Right lobe of liver (tissue), 6 donors: ENCODE measurements around the gene GATA3. TPM values are rescaled to one million over a fixed set of nuclear protein-coding genes. Genes with fewer than 3 reads are reported as not detected.

ENCODE experiments used
- ATAC-seq, 4 donors: fragments of 200-7000 bp; cut with Tn5 transposase; one replicate each; pipeline ENCODE4 v1.9.1; 2020; ENCODE audit warnings: mild to moderate bottlenecking in 4 of 4, moderate library complexity in 4 of 4
- DNase-seq, 3 donors: peaks; one replicate each; pipeline ENCODE4 v3.0.0-alpha.2; 2020
- H3K27ac ChIP-seq, 3 donors: fragments of 200-600 bp; one replicate each; pipeline ENCODE4 v1.8.0; 2022
- H3K27me3 ChIP-seq, 2 donors: fragments of 200-600 bp; one replicate each; pipeline ENCODE4 v1.8.0; 2022
- H3K36me3 ChIP-seq, 4 donors: fragments of 200-600 bp; sonication (generic) in 1 of 4; one replicate each; pipeline versions ENCODE4 v1.5.1 to v1.8.0; 2017 to 2022; ENCODE audit warnings: control low read depth in 1 of 4
- H3K4me1 ChIP-seq, 4 donors: fragments of 200-600 bp; sonication (generic) in 1 of 4; one replicate each; pipeline versions ENCODE4 v1.5.1 to v1.8.0; 2017 to 2022; ENCODE audit warnings: control low read depth in 1 of 4
- H3K4me3 ChIP-seq, 3 donors: fragments of 200-600 bp; one replicate each; pipeline ENCODE4 v1.8.0; 2022
- H3K9me3 ChIP-seq, 4 donors: fragments of 200-600 bp; sonication (generic) in 1 of 4; one replicate each; pipeline versions ENCODE4 v1.5.1 to v1.8.0; 2017 to 2022; ENCODE audit warnings: control low read depth in 1 of 4
- CTCF ChIP-seq, 4 donors: fragments of 200-600 bp in 3 of 4; fragments of 450-650 bp in 1 of 4; IDR thresholded peaks; one replicate each; pipeline versions ENCODE4 v1.5.1 to v1.8.0; 2016 to 2022; ENCODE audit warnings: antibody characterized with exemption in 4 of 4, mild to moderate bottlenecking in 2 of 4
- POLR2A ChIP-seq: fragments of 450-650 bp; IDR thresholded peaks from one replicate; pipeline ENCODE4 v1.6.1; 2017; ENCODE audit warnings: antibody characterized with exemption, mild to moderate bottlenecking
- WGBS: methylation state at CpG from one replicate; pipeline ENCODE4 v1.1.6; 2018; ENCODE audit warnings: low coverage, low lambda C conversion rate; ENCODE audit not compliant: insufficient coverage; ENCODE audit errors: missing lambda C conversion rate; 5-methylcytosine and 5-hydroxymethylcytosine counted together
- intact Hi-C, 2 donors: fragments of 100-400 bp; cut with DNase I; formaldehyde crosslinking; loops; one replicate each; pipeline versions ENCODE4 v1.11.2 to v1.14.1; 2022
- total RNA-seq, 6 experiments: library from RNA; depleted of rRNA in 2 of 6; stranded (reverse); fragments of >200 nt in 2 of 6; fragmentation: NEBNext Ultra II Directional in 3 of 6; extraction: Animal tissue kit (Norgen Biotek cat#: 25700) in 3 of 6; gene quantifications; one replicate each; pipeline versions ENCODE4 v1.1.0 to v1.2.4, GENCODE V29; 2016 to 2023
- donor health status: DM: no; HTN: yes; CAD: no.
- donor health status: DM: no; HTN: no; CAD: no.
- donor health status: DM: no; HTN: no; CAD: no.
- donor health status: DM: no; HTN: yes; CAD: no.
- donor health status: DM: no; HTN: yes; CAD: no.

The GATA3 gene
- total RNA-seq, 6 experiments from 2014 or later, result 0.26 to 1.0 (median 0.53) TPM; not detected in 1

- ATAC-seq (no peak), DNase-seq (no peak)
- H3K36me3 ChIP-seq, result no peaks in the 10 kb centered on the region
- no peaks in the 10 kb centered on the region for H3K4me1 ChIP-seq
- no peaks in the 10 kb centered on the region for H3K9me3 ChIP-seq
- H3K27me3 ChIP-seq, result no peaks in the 10 kb centered on the region
- intact Hi-C loops, result no loop called here
- H3K27ac ChIP-seq, result no peak overlapping the region
- no peak overlapping the region for H3K4me3 ChIP-seq
- WGBS, result 69% methylated on average over 7 of the region's 7 CpGs
- TF ChIP-seq POLR2A, result no peak
- TF ChIP-seq CTCF (IDR thresholded peaks at IDR 0.05), result no peak
These were observed 68.3 kb downstream of the GATA3 start for GRCh38 chr10:8122611-8123369.

GRCh38 chr10:8124436-8124835 is 69.9 kb downstream of the GATA3 start:
- no peaks in the 10 kb centered on the region for H3K9me3 ChIP-seq
- H3K36me3 ChIP-seq, result no peaks in the 10 kb centered on the region
- H3K27me3 ChIP-seq, result no peaks in the 10 kb centered on the region
- WGBS, result 85% methylated on average over 2 of the region's 2 CpGs
- no peak overlapping the region for H3K27ac ChIP-seq
- ATAC-seq, result no peak
- no peak overlapping the region for H3K4me3 ChIP-seq
- H3K4me1 ChIP-seq, result no peaks in the 10 kb centered on the region
- intact Hi-C loops, result no loop called here
- DNase-seq, result no peak
- TF ChIP-seq POLR2A, result no peak
- no peak for TF ChIP-seq CTCF (IDR thresholded peaks at IDR 0.05)

Other genes with a start within 250 kb of the GATA3 start
- gene TAF3, start 236.2 kb upstream of the GATA3 start, total RNA-seq, result 1 to 10 TPM; 1.9 to 3.5 (median 3.0) TPM